HepG2 (cell line): Measurements from ENCODE around the gene CPED1. TPM values are rescaled to one million over a fixed set of nuclear protein-coding genes. Genes with fewer than 3 reads are reported as not detected.
A peak's percentile ranks its signal among the peaks of the same experiment; 100 is the strongest.

Experiments used
- ASH2L ChIP-seq: fragments of 300-600, 200-600 bp; sonication (generic); IDR thresholded peaks from 2 replicates; pipeline ENCODE4 v1.7.0; 2017; ENCODE audit warnings: low read depth, mild to moderate bottlenecking, moderate library complexity, mixed read lengths, low read length; ENCODE audit not compliant: insufficient read length
- CTCF ChIP-seq: sonication (generic); formaldehyde crosslinking; IDR thresholded peaks from 2 replicates; pipeline ENCODE4 v1.5.0; 2020; ENCODE audit warnings: mild to moderate bottlenecking, missing genetic modification reagents, moderate library complexity
- HIVEP1 ChIP-seq: sonication (generic); formaldehyde crosslinking; IDR thresholded peaks from 2 replicates; pipeline ENCODE4 v1.4.0; 2020; ENCODE audit warnings: mild to moderate bottlenecking, missing genetic modification reagents
- MLX ChIP-seq: IDR thresholded peaks from 2 replicates; pipeline ENCODE4 v1.6.1; 2016
- MXI1 ChIP-seq: IDR thresholded peaks from 3 replicates; pipeline ENCODE4 v1.6.1; 2012; ENCODE audit warnings: low read depth, low read length, inconsistent platforms, borderline replicate concordance
- MYC ChIP-seq: sonication (generic); formaldehyde crosslinking; IDR thresholded peaks from 2 replicates; pipeline ENCODE4 v1.9.0; 2021; ENCODE audit warnings: missing genetic modification reagents, borderline replicate concordance
- NFRKB ChIP-seq: fragments of 450-650 bp; IDR thresholded peaks from 2 replicates; pipeline ENCODE4 v1.6.1; 2017
- SPEN ChIP-seq: sonication (generic); formaldehyde crosslinking; IDR thresholded peaks from 2 replicates; pipeline ENCODE4 v1.5.1; 2020; ENCODE audit warnings: low read depth, mild to moderate bottlenecking, missing genetic modification reagents
- ZHX2 ChIP-seq, 2 experiments: sonication (generic) in 1 of 2; formaldehyde crosslinking in 1 of 2; IDR thresholded peaks; 2 replicates each; pipeline versions ENCODE4 v1.6.1 to v1.9.0; 2014 to 2022; ENCODE audit warnings: antibody characterized with exemption in 1 of 2, borderline replicate concordance in 1 of 2, inconsistent platforms in 1 of 2, low read depth in 1 of 2, missing genetic modification reagents in 1 of 2
- ZNF552 ChIP-seq: sonication (generic); formaldehyde crosslinking; IDR thresholded peaks from 2 replicates; pipeline ENCODE4 v1.9.0; 2022; ENCODE audit warnings: missing genetic modification reagents, mild to moderate bottlenecking, borderline replicate concordance
- ZNF800 ChIP-seq: sonication (generic); formaldehyde crosslinking; IDR thresholded peaks from 2 replicates; pipeline ENCODE4 v1.4.0; 2020; ENCODE audit warnings: missing genetic modification reagents
- polyA plus RNA-seq, 8 experiments: library from polyadenylated mRNA; depleted of rRNA in 3 of 8; stranded (reverse) in 7 of 8; unstranded in 1 of 8; fragments of >200 nt; fragmentation: Illumina TruSeq in 4 of 8; extraction: Trizol in 4 of 8; gene quantifications; 2 replicates each; pipeline versions ENCODE4 v1.2.1 to v1.2.3, GENCODE V29; 2011 to 2016; ENCODE audit warnings: low read depth in 4 of 8, missing spikeins in 1 of 8, mixed read lengths in 1 of 8; ENCODE audit not compliant: insufficient read depth in 1 of 8
- total RNA-seq, 5 experiments: library from RNA; depleted of rRNA; stranded (reverse); fragments of >200 nt; fragmentation: Illumina TruSeq; extraction: Trizol; gene quantifications; 2 replicates each; pipeline ENCODE4 v1.2.3, GENCODE V29; 2016; ENCODE audit warnings: low read depth in 1 of 5
- TF ChIP-seq, protein P1 (sequence below): sonication (generic); formaldehyde crosslinking; IDR thresholded peaks from 2 replicates; pipeline ENCODE4 v1.9.0; 2021; ENCODE audit warnings: missing genetic modification reagents, borderline replicate concordance

The CPED1 gene
- total and polyA plus RNA-seq, 2 of the 13 experiments (the other 11 are each of a cell fraction or from before 2014, with no cell fraction given), result 11.5 to 27.0 TPM

DNA sequence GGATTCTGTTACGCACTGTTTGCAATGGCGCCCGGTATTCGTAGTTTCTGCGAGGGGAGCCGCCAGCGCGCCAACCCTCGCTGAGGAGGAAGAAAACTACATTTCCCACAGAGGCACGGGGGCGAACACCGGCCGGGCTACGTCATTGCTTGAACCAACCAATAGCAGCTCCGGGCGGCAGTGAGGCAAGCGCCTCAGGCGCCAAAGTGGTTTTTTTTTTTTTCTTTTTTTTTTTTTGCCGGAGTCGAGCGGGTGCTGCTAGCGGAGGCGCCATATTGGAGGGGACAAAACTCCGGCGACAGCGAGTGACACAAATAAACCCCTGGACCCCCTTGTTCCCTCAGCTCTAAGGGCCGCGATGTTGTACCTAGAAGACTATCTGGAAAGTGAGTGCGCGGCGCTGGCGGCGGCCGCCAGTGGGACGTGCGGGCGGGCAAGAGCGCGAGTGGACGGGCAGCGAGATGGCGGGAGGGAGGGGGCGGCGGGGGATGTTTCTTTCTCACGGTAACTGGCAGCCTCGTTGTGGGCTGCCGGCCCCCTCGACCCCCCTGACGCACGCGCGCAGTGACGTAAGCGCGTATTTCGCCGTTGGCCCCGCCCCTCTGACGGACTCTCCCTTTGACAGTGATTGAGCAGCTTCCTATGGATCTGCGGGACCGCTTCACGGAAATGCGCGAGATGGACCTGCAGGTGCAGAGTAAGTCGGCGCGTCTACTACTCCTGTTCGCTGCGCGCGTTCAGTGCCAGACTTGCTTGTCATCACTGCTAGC, 37.8 kb upstream of the CPED1 start, which contains the start of gene ING3 (continued):
- no peak for TF ChIP-seq MLX (CRISPR knock-in tag)
- no peak for TF ChIP-seq ZNF800
- TF ChIP-seq HIVEP1 (CRISPR knock-in tag), result 0 out of 2 replicates have a peak, but pooled peaks have one; percentile 29
- TF ChIP-seq NFRKB, result peak; percentile 69; the same call in 1 of the 2 replicates
- peak; percentile 83; the same call in 1 of the 2 replicates for TF ChIP-seq ZHX2 (IDR thresholded peaks at IDR 0.05; ENCODE audit: low read depth)
- TF ChIP-seq ZHX2 (CRISPR knock-in tag; IDR thresholded peaks at IDR 0.05; ENCODE audit: borderline replicate concordance), result peak; percentile 93; the same call in 1 of the 2 replicates
- peak; percentile 86; the same call in 1 of the 3 replicates for TF ChIP-seq MXI1
- peak; percentile 68; the same call in 1 of the 2 replicates for TF ChIP-seq MYC
- TF ChIP-seq CTCF (CRISPR knock-in tag), result no peak
- peak; percentile 90 for TF ChIP-seq ASH2L
- peak; percentile 65; the same call in 1 of the 2 replicates for TF ChIP-seq SPEN
- TF ChIP-seq, protein P1, sequence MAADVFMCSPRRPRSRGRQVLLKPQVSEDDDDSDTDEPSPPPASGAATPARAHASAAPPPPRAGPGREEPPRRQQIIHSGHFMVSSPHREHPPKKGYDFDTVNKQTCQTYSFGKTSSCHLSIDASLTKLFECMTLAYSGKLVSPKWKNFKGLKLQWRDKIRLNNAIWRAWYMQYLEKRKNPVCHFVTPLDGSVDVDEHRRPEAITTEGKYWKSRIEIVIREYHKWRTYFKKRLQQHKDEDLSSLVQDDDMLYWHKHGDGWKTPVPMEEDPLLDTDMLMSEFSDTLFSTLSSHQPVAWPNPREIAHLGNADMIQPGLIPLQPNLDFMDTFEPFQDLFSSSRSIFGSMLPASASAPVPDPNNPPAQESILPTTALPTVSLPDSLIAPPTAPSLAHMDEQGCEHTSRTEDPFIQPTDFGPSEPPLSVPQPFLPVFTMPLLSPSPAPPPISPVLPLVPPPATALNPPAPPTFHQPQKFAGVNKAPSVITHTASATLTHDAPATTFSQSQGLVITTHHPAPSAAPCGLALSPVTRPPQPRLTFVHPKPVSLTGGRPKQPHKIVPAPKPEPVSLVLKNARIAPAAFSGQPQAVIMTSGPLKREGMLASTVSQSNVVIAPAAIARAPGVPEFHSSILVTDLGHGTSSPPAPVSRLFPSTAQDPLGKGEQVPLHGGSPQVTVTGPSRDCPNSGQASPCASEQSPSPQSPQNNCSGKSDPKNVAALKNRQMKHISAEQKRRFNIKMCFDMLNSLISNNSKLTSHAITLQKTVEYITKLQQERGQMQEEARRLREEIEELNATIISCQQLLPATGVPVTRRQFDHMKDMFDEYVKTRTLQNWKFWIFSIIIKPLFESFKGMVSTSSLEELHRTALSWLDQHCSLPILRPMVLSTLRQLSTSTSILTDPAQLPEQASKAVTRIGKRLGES, result no peak
- no peak for TF ChIP-seq ZNF552
